ENCODE data around the gene CAMTA1.

DNA sequence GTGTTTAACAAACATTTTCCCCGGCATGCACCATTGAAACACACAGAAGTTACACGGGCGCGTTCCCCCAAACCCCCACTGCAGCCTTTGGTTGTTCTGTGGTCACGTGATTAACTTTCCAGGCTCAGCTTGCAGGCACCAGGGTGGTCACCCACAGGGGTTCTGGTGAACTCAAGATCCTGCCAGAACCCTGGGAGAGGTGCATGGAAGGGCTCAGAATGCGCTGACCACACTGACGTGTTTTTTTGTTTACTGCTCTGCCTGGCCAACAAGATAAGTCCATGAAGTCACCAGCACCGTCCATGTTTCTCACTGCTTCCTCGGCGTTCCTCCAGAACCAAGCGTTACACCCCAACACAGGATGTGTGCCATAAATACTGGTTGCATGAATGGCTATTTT lies 756.4 kb downstream of the CAMTA1 start:
- TF ChIP-seq, protein P1, sequence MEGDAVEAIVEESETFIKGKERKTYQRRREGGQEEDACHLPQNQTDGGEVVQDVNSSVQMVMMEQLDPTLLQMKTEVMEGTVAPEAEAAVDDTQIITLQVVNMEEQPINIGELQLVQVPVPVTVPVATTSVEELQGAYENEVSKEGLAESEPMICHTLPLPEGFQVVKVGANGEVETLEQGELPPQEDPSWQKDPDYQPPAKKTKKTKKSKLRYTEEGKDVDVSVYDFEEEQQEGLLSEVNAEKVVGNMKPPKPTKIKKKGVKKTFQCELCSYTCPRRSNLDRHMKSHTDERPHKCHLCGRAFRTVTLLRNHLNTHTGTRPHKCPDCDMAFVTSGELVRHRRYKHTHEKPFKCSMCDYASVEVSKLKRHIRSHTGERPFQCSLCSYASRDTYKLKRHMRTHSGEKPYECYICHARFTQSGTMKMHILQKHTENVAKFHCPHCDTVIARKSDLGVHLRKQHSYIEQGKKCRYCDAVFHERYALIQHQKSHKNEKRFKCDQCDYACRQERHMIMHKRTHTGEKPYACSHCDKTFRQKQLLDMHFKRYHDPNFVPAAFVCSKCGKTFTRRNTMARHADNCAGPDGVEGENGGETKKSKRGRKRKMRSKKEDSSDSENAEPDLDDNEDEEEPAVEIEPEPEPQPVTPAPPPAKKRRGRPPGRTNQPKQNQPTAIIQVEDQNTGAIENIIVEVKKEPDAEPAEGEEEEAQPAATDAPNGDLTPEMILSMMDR (optimal IDR thresholded peaks at IDR 0.05 in 1 of 3, IDR thresholded peaks at IDR 0.05 in 1 of 3, conservative IDR thresholded peaks at IDR 0.05 in 1 of 3; ENCODE audit: extremely low read depth in 1 of 3, insufficient read depth in 2 of 3, low read length in 3 of 3) = no peak
- TF ChIP-seq EZH2 (IDR thresholded peaks at IDR 0.05; ENCODE audit: low read length) = no peak

Measured in keratinocyte (primary cell).